K562 (cell line): ENCODE results near the gene TMEM126B. TPM values are rescaled to one million over a fixed set of nuclear protein-coding genes. Genes with fewer than 3 reads are reported as not detected.
"Not testable (repeated sequence)": the region's sequence is repeated elsewhere in the genome, so short reads cannot be mapped to it uniquely, and the experiment has no call there.

ENCODE experiments used
- ATAC-seq: fragments of 200-7000 bp; cut with Tn5 transposase; 3 replicates; pipeline ENCODE4 v1.9.1; 2020; ENCODE audit warnings: moderate library complexity
- BruUV-seq: library from RNA; stranded (reverse); fragments of 400-500 nt; replicated peaks from 2 replicates; lab custom pipeline; 2021; lab: Mats Ljungman, UMichigan
- CTCF ChIA-PET: fragments of 300-600 bp; formaldehyde crosslinking; extraction: SDS; loops from one replicate; lab custom pipeline; 2021; ENCODE audit warnings: low intra/inter-chr PET ratio; lab: Yijun Ruan, JAX
- POLR2A ChIA-PET: fragments of 300-600, 350-650 bp; sonication (Branson Sonifier 250); formaldehyde crosslinking; extraction: SDS; loops from one replicate; lab custom pipeline; 2021; ENCODE audit warnings: antibody characterized with exemption, inconsistent platforms; lab: Yijun Ruan, JAX
- DNase-seq, 4 experiments: peaks; one replicate each; pipeline versions ENCODE4 v3.0.0 to v3.0.0-alpha.2; 2011 to 2018; ENCODE audit warnings: low spot score in 3 of 4, mixed read lengths in 3 of 4; ENCODE audit errors: extremely low read depth in 1 of 4
- FAIRE-seq: peaks from 2 replicates; lab custom pipeline; 2011; peaks lifted over from hg19 to GRCh38; lab: Jason Lieb, UNC
- H2AFZ ChIP-seq: 2 replicates; pipeline ENCODE4 v1.6.0; 2011; ENCODE audit warnings: low read depth, low read length, control low read depth, inconsistent platforms
- H3K27ac ChIP-seq: fragments of 200-600 bp; 3 replicates; pipeline ENCODE4 v1.8.0; 2011; ENCODE audit warnings: low read depth, mild to moderate bottlenecking, control low read depth, inconsistent platforms, low read length, moderate library complexity, mixed read lengths; ENCODE audit errors: extremely low read depth
- H3K27me3 ChIP-seq, 2 experiments: fragments of 300-600 bp in 1 of 2; 2 replicates in 1 of 2; 3 replicates in 1 of 2; pipeline versions ENCODE4 v1.6.0 to v1.8.0; 2011; ENCODE audit warnings: inconsistent platforms in 2 of 2, low read length in 2 of 2, mild to moderate bottlenecking in 1 of 2, mixed read lengths in 1 of 2, moderate library complexity in 1 of 2; ENCODE audit not compliant: control insufficient read depth in 2 of 2, insufficient read depth in 2 of 2
- H3K36me3 ChIP-seq: fragments of 300-600 bp; 3 replicates; pipeline ENCODE4 v1.8.0; 2011; ENCODE audit warnings: mild to moderate bottlenecking, low read length, inconsistent platforms; ENCODE audit not compliant: control insufficient read depth, insufficient read depth
- H3K4me1 ChIP-seq, 2 experiments: fragments of 200-600 bp in 1 of 2; replicated peaks in 1 of 2; 2 replicates in 1 of 2; 3 replicates in 1 of 2; pipeline versions ENCODE4 v1.5.1 to v1.8.0; 2011; ENCODE audit warnings: inconsistent platforms in 2 of 2, low read length in 2 of 2, mild to moderate bottlenecking in 1 of 2, mixed read lengths in 1 of 2, moderate library complexity in 1 of 2; ENCODE audit not compliant: control insufficient read depth in 2 of 2, insufficient read depth in 2 of 2
- H3K4me2 ChIP-seq: 2 replicates; pipeline ENCODE4 v1.6.1; 2011; ENCODE audit warnings: low read length, control low read depth, inconsistent platforms, mixed read lengths; ENCODE audit not compliant: insufficient read depth
- H3K4me3 ChIP-seq: fragments of 200-600 bp; sonication (generic), shearing (Covaris generic); 2 replicates; pipeline ENCODE4 v1.5.1; 2016; ENCODE audit warnings: control low read depth, inconsistent platforms
- H3K79me2 ChIP-seq: fragments of 200-600 bp; 3 replicates; pipeline ENCODE4 v1.8.0; 2011; ENCODE audit warnings: low read length, inconsistent platforms; ENCODE audit not compliant: control insufficient read depth, insufficient read depth
- H3K9ac ChIP-seq, 2 experiments: 2 replicates each; pipeline versions ENCODE4 v1.6.0 to v1.6.1; 2011; ENCODE audit warnings: low read depth in 2 of 2, low read length in 2 of 2, control low read depth in 1 of 2, inconsistent platforms in 1 of 2, mild to moderate bottlenecking in 1 of 2, mixed read lengths in 1 of 2; ENCODE audit not compliant: insufficient read depth in 1 of 2
- H3K9me1 ChIP-seq: one replicate; pipeline ENCODE4 v1.6.0; 2011; ENCODE audit warnings: inconsistent platforms, mild to moderate bottlenecking, low read length, moderate library complexity; ENCODE audit not compliant: control insufficient read depth, insufficient read depth
- H3K9me3 ChIP-seq: replicated peaks from 2 replicates; pipeline ENCODE4 v1.5.1; 2011; ENCODE audit warnings: low read depth, low read length, inconsistent platforms; ENCODE audit not compliant: control insufficient read depth, insufficient read depth
- H4K20me1 ChIP-seq: replicated peaks from 2 replicates; pipeline ENCODE4 v1.6.1; 2011; ENCODE audit warnings: low read length, inconsistent platforms, mixed read lengths; ENCODE audit not compliant: control insufficient read depth, insufficient read depth
- DEAF1 ChIP-seq: fragments of 450-650 bp; formaldehyde crosslinking; IDR thresholded peaks from 2 replicates; pipeline ENCODE4 v1.4.0; 2020; ENCODE audit warnings: mild to moderate bottlenecking, moderate library complexity
- FOXJ2 ChIP-seq: fragments of 200-800 bp; sonication (Bioruptor generic); IDR thresholded peaks from 2 replicates; pipeline ENCODE4 v1.6.1; 2016; ENCODE audit warnings: missing genetic modification characterization, missing compliant biosample characterization
- MEIS2 ChIP-seq: fragments of 450-650 bp; IDR thresholded peaks from 2 replicates; pipeline ENCODE4 v1.6.1; 2014; ENCODE audit warnings: mild to moderate bottlenecking; ENCODE audit not compliant: partially characterized antibody
- NR0B1 ChIP-seq: fragments of 450-650 bp; IDR thresholded peaks from one replicate; pipeline ENCODE4 v1.6.1; 2018; ENCODE audit warnings: mild to moderate bottlenecking, moderate library complexity; ENCODE audit not compliant: partially characterized antibody
- PHB ChIP-seq: fragments of 250-450 bp; sonication (Bioruptor Pico); IDR thresholded peaks from 2 replicates; pipeline ENCODE4 v1.5.0; 2021
- POLR2AphosphoS5 ChIP-seq: IDR thresholded peaks from 2 replicates; pipeline ENCODE4 v1.6.1; 2011; ENCODE audit warnings: mild to moderate bottlenecking, low read depth, low read length, moderate library complexity; ENCODE audit not compliant: control insufficient read depth, insufficient read depth
- RAD21 ChIP-seq, 2 experiments: fragments of 250-450 bp in 1 of 2; fragments of 450-650 bp in 1 of 2; sonication (Bioruptor Pico) in 1 of 2; formaldehyde crosslinking in 1 of 2; IDR thresholded peaks in 1 of 2; conservative IDR thresholded peaks in 1 of 2; 2 replicates each; pipeline versions ENCODE4 v1.4.0 to v1.8.0; 2020 to 2022; ENCODE audit warnings: mild to moderate bottlenecking in 2 of 2, moderate library complexity in 1 of 2
- SRSF9 ChIP-seq: fragments of 200-400 bp; formaldehyde crosslinking; IDR thresholded peaks from 2 replicates; pipeline ENCODE4 v1.6.1; 2017; ENCODE audit warnings: low read depth, low read length, borderline replicate concordance
- U2AF2 ChIP-seq: fragments of 200-400 bp; formaldehyde crosslinking; optimal IDR thresholded peaks from 2 replicates; pipeline ENCODE3; 2017; ENCODE audit warnings: low read depth, mild to moderate bottlenecking, low read length
- ZC3H8 ChIP-seq: fragments of 450-650 bp; IDR thresholded peaks from 2 replicates; pipeline ENCODE4 v1.6.1; 2017
- ZNF431 ChIP-seq: sonication (generic); formaldehyde crosslinking; IDR thresholded peaks from 2 replicates; pipeline ENCODE4 v1.8.0; 2022; ENCODE audit warnings: mild to moderate bottlenecking, missing genetic modification reagents
- WGBS: fragments of 100-300 bp; shearing (Covaris generic); methylation state at CpG from one replicate; pipeline ENCODE4 v1.1.6; 2016; ENCODE audit warnings: low coverage, mixed read lengths; ENCODE audit not compliant: insufficient coverage; ENCODE audit errors: missing lambda C conversion rate; 5-methylcytosine and 5-hydroxymethylcytosine counted together
- in situ Hi-C: fragments of 300-500 bp; cut with MboI; formaldehyde crosslinking; loops from 4 replicates; pipeline ENCODE4 v1.15.0; 2018; ENCODE audit warnings: inconsistent platforms, mixed read lengths
- intact Hi-C: fragments of 100-400 bp; cut with micrococcal nuclease; formaldehyde crosslinking; loops from 2 replicates; pipeline ENCODE4 v1.14.2; 2022
- polyA plus RNA-seq, 8 experiments: library from polyadenylated mRNA; depleted of rRNA in 4 of 8; stranded (reverse) in 5 of 8; unstranded in 3 of 8; fragments of >200 nt; fragmentation: Nextera tagmentation in 2 of 8; fragmentation: Illumina TruSeq in 1 of 8; extraction: Ambion mirVana in 2 of 8; extraction: Trizol in 1 of 8; gene quantifications; 2 replicates each; pipeline versions ENCODE4 v1.2.1 to v1.2.3, GENCODE V29; 2011 to 2014; ENCODE audit warnings: inconsistent platforms in 1 of 8, missing spikeins in 1 of 8
- total RNA-seq, 7 experiments: library from RNA; depleted of rRNA in 6 of 7; stranded (reverse); fragments of >200 nt in 6 of 7; fragmentation: Illumina TruSeq in 2 of 7; extraction: Trizol in 2 of 7; gene quantifications; 2 replicates each; pipeline versions ENCODE4 v1.2.1 to v1.2.3, GENCODE V29; 2011 to 2021; ENCODE audit warnings: low replicate concordance in 1 of 7

Gene TMEM126B
- total and polyA plus RNA-seq, 9 of the 15 experiments (the other 6 are each of a cell fraction or from before 2014, with no cell fraction given) = 85.5 to 226 (median 164) TPM

GRCh38 chr11:85670949-85671663, 42.7 kb downstream of the TMEM126B start:
- H3K4me2 ChIP-seq, H3K27me3 ChIP-seq, H3K4me1 ChIP-seq, H3K27ac ChIP-seq, H3K9me1 ChIP-seq, CTCF ChIA-PET, FAIRE-seq, H3K4me3 ChIP-seq, H3K79me2 ChIP-seq, H3K36me3 ChIP-seq, POLR2A ChIA-PET, H2AFZ ChIP-seq, DNase-seq, H4K20me1 ChIP-seq, BruUV-seq, in situ Hi-C loops, ATAC-seq, intact Hi-C loops, H3K9me3 ChIP-seq, H3K9ac ChIP-seq: not testable (repeated sequence)
- peak; percentile 78 for TF ChIP-seq ZNF431 (CRISPR knock-in tag)

GRCh38 chr11:85672105-85672902, 43.9 kb downstream of the TMEM126B start:
- no peaks in the 10 kb centered on the region; a peak in 2 of 5 replicates for H3K27me3 ChIP-seq
- BruUV-seq = no TSS peak
- H3K4me1 ChIP-seq = no peaks in the 10 kb centered on the region
- no peaks in the 10 kb centered on the region for H3K79me2 ChIP-seq
- no peaks in the 10 kb centered on the region for H3K9me1 ChIP-seq
- CTCF ChIA-PET = no interaction called here
- POLR2A ChIA-PET = no interaction called here
- in situ Hi-C loops = no loop called here
- no peak overlapping the region for H3K9ac ChIP-seq
- WGBS = 6% methylated on average over 8 of the region's 8 CpGs
- FAIRE-seq = no peak
- no peak overlapping the region for H2AFZ ChIP-seq
- no peak overlapping the region for H3K27ac ChIP-seq
- DNase-seq = no peak
- no peak; the same call in 2 of the 3 replicates for ATAC-seq
- no peak overlapping the region for H3K4me3 ChIP-seq
- no peaks in the 10 kb centered on the region for H3K9me3 ChIP-seq
- H3K36me3 ChIP-seq = no peaks in the 10 kb centered on the region
- H4K20me1 ChIP-seq = no peaks in the 10 kb centered on the region
- intact Hi-C loops = no loop called here
- H3K4me2 ChIP-seq = no peak overlapping the region
- TF ChIP-seq NR0B1 (no peak), U2AF2 (no peak), FOXJ2 (no peak), DEAF1 (no peak), PHB (no peak), POLR2AphosphoS5 (no peak), RAD21 (CRISPR knock-in tag; conservative IDR thresholded peaks at IDR 0.05 in 1 of 2, IDR thresholded peaks at IDR 0.05 in 1 of 2) (no peak), SRSF9 (no peak), MEIS2 (no peak), ZC3H8 (no peak)
